ENCODE results near the gene SNUPN. TPM values are rescaled to one million over a fixed set of nuclear protein-coding genes. Genes with fewer than 3 reads are reported as not detected.

SNUPN gene
- total RNA-seq, 1 donor from 2014 or later = 23.2 TPM

DNA sequence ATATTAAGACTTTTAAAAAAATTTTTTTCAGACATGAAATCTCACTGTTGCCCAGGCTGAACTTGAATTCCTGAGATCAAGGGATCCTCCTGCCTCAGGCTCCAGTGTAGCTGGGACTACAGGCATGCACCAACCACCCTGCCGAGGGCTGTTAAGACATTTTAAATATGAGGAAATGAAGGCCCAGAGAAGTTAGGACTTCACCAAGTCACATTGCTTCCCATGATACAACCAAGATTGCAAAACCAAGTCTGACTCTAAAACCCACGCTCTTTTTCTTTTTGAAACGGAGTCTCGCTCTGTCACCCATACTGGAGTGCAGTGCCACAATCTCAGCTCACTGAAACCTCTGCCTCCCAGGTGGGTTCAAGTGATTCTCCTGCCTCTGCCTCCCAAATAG, 74.4 kb downstream of the SNUPN start:
- no peak overlapping the region for H3K27ac Mint-ChIP-seq
- no peak overlapping the region for H3K4me3 Mint-ChIP-seq
- H3K27me3 Mint-ChIP-seq = no peaks in the 10 kb centered on the region
- H3K9me3 Mint-ChIP-seq = no peaks in the 10 kb centered on the region
- H3K4me1 Mint-ChIP-seq (ENCODE audit: unreplicated experiment) = peaks cover 15% of the 10 kb centered on the region
- no peaks in the 10 kb centered on the region for H3K36me3 Mint-ChIP-seq
- TF ChIP-seq, protein P1, sequence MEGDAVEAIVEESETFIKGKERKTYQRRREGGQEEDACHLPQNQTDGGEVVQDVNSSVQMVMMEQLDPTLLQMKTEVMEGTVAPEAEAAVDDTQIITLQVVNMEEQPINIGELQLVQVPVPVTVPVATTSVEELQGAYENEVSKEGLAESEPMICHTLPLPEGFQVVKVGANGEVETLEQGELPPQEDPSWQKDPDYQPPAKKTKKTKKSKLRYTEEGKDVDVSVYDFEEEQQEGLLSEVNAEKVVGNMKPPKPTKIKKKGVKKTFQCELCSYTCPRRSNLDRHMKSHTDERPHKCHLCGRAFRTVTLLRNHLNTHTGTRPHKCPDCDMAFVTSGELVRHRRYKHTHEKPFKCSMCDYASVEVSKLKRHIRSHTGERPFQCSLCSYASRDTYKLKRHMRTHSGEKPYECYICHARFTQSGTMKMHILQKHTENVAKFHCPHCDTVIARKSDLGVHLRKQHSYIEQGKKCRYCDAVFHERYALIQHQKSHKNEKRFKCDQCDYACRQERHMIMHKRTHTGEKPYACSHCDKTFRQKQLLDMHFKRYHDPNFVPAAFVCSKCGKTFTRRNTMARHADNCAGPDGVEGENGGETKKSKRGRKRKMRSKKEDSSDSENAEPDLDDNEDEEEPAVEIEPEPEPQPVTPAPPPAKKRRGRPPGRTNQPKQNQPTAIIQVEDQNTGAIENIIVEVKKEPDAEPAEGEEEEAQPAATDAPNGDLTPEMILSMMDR (conservative IDR thresholded peaks at IDR 0.05) = no peak
- no peak for DNase-seq (ENCODE audit: extremely low spot score, unreplicated experiment)

Other genes with a start within 250 kb of the SNUPN start
- gene SIN3A, start 174.0 kb downstream of the SNUPN start, total RNA-seq (ENCODE audit: low replicate concordance) = 47.1 and 75.4 TPM in 2 replicates
- 26.2 and 31.3 TPM in 2 replicates for gene PTPN9, start 46.4 kb downstream of the SNUPN start, total RNA-seq (ENCODE audit: low replicate concordance)
- gene IMP3, start 14.5 kb upstream of the SNUPN start, total RNA-seq (ENCODE audit: low replicate concordance) = 68.4 and 75.2 TPM in 2 replicates
- 24.9 and 34.3 TPM in 2 replicates for gene SNX33, start 22.2 kb upstream of the SNUPN start, total RNA-seq (ENCODE audit: low replicate concordance)
- gene CSPG4, start 87.1 kb upstream of the SNUPN start, total RNA-seq (ENCODE audit: low replicate concordance) = 0.19 and 7.3 TPM in 2 replicates
- gene UBE2Q2, start 217.7 kb upstream of the SNUPN start, total RNA-seq (ENCODE audit: low replicate concordance) = 26.7 and 31.3 TPM in 2 replicates

Measured in type B pancreatic cell (in vitro differentiated cells).